ENCODE results near the gene SPTLC2. TPM values are rescaled to one million over a fixed set of nuclear protein-coding genes. Genes with fewer than 3 reads are reported as not detected.

The SPTLC2 gene
- total and polyA plus RNA-seq, 2 donors (not counting 1 experiment from before 2014, with no cell fraction given): 22.8 to 25.9 TPM

- TF ChIP-seq CTCF (conservative IDR thresholded peaks at IDR 0.05 in 1 of 2, IDR thresholded peaks at IDR 0.05 in 1 of 2; ENCODE audit: low read depth in 1 of 2, low read length in 2 of 2): no peak
- TF ChIP-seq EZH2 (IDR thresholded peaks at IDR 0.05; ENCODE audit: low read length, missing control alignments): no peak
- no peaks in the 10 kb centered on the region for H3K79me2 ChIP-seq (ENCODE audit: control insufficient read depth, insufficient read depth, low read length)
- H2AFZ ChIP-seq (ENCODE audit: low read length): no peak overlapping the region
- H3K9ac ChIP-seq (ENCODE audit: insufficient read depth, low read length): no peak overlapping the region
- no peak for DNase-seq (ENCODE audit: low read depth in 2 of 2)
- no peaks in the 10 kb centered on the region for H4K20me1 ChIP-seq (ENCODE audit: control insufficient read depth, extremely low read depth, insufficient read depth, low read length)
- H3K36me3 ChIP-seq (ENCODE audit: control insufficient read depth, insufficient read depth, low read length): peaks cover 5% of the 10 kb centered on the region
- no peak overlapping the region for H3K4me2 ChIP-seq (ENCODE audit: extremely low read depth, insufficient read depth, low read length)
- no peaks in the 10 kb centered on the region for H3K9me3 ChIP-seq (ENCODE audit: control insufficient read depth, insufficient read depth, low read depth, low read length)
- no peaks in the 10 kb centered on the region for H3K27me3 ChIP-seq (ENCODE audit: control insufficient read depth, insufficient read depth, low read length)
- no peak overlapping the region for H3K4me3 ChIP-seq (replicated peaks in 1 of 4; ENCODE audit: control extremely low read depth in 1 of 4, insufficient read depth in 1 of 4, low read depth in 3 of 4, low read length in 4 of 4)
- H3K27ac ChIP-seq (ENCODE audit: insufficient read depth, low read length): no peak overlapping the region
- no peaks in the 10 kb centered on the region for H3K4me1 ChIP-seq (ENCODE audit: control insufficient read depth, extremely low read depth, insufficient read depth, low read length)
These were observed 61.4 kb downstream of the SPTLC2 start for GRCh38 chr14:77554816-77555599.

GRCh38 chr14:77554207-77554606 is 62.2 kb downstream of the SPTLC2 start:
- Histone ChIP-seq H3K9ac (ENCODE audit: insufficient read depth, low read length) (no peak overlapping the region), H3K79me2 (ENCODE audit: control insufficient read depth, insufficient read depth, low read length) (no peaks in the 10 kb centered on the region), H2AFZ (ENCODE audit: low read length) (no peak overlapping the region), H3K36me3 (ENCODE audit: control insufficient read depth, insufficient read depth, low read length) (peaks cover 5% of the 10 kb centered on the region), H3K27ac (ENCODE audit: insufficient read depth, low read length) (no peak overlapping the region), H3K9me3 (ENCODE audit: control insufficient read depth, insufficient read depth, low read depth, low read length) (no peaks in the 10 kb centered on the region), H3K4me2 (ENCODE audit: extremely low read depth, insufficient read depth, low read length) (no peak overlapping the region), H3K4me3 (replicated peaks in 1 of 4; ENCODE audit: control extremely low read depth in 1 of 4, insufficient read depth in 1 of 4, low read depth in 3 of 4, low read length in 4 of 4) (no peak overlapping the region), H3K27me3 (ENCODE audit: control insufficient read depth, insufficient read depth, low read length) (no peaks in the 10 kb centered on the region), H4K20me1 (ENCODE audit: control insufficient read depth, extremely low read depth, insufficient read depth, low read length) (no peaks in the 10 kb centered on the region), H3K4me1 (ENCODE audit: control insufficient read depth, extremely low read depth, insufficient read depth, low read length) (no peaks in the 10 kb centered on the region)
- DNase-seq (ENCODE audit: low read depth in 2 of 2): no peak
- TF ChIP-seq CTCF (conservative IDR thresholded peaks at IDR 0.05 in 1 of 2, IDR thresholded peaks at IDR 0.05 in 1 of 2; ENCODE audit: low read depth in 1 of 2, low read length in 2 of 2) (no peak), EZH2 (IDR thresholded peaks at IDR 0.05; ENCODE audit: low read length, missing control alignments) (no peak)

GRCh38 chr14:77549451-77549850 is 67.0 kb downstream of the SPTLC2 start:
- Histone ChIP-seq H3K9ac (ENCODE audit: insufficient read depth, low read length) (no peak overlapping the region), H3K27me3 (ENCODE audit: control insufficient read depth, insufficient read depth, low read length) (no peaks in the 10 kb centered on the region), H3K36me3 (ENCODE audit: control insufficient read depth, insufficient read depth, low read length) (peaks cover 4% of the 10 kb centered on the region), H3K27ac (ENCODE audit: insufficient read depth, low read length) (no peak overlapping the region), H3K4me3 (replicated peaks in 1 of 4; ENCODE audit: control extremely low read depth in 1 of 4, insufficient read depth in 1 of 4, low read depth in 3 of 4, low read length in 4 of 4) (no peak overlapping the region), H3K9me3 (ENCODE audit: control insufficient read depth, insufficient read depth, low read depth, low read length) (no peaks in the 10 kb centered on the region), H4K20me1 (ENCODE audit: control insufficient read depth, extremely low read depth, insufficient read depth, low read length) (no peaks in the 10 kb centered on the region), H2AFZ (ENCODE audit: low read length) (no peak overlapping the region), H3K79me2 (ENCODE audit: control insufficient read depth, insufficient read depth, low read length) (no peaks in the 10 kb centered on the region), H3K4me2 (ENCODE audit: extremely low read depth, insufficient read depth, low read length) (no peak overlapping the region), H3K4me1 (ENCODE audit: control insufficient read depth, extremely low read depth, insufficient read depth, low read length) (no peaks in the 10 kb centered on the region)
- no peak for DNase-seq (ENCODE audit: low read depth in 2 of 2)
- TF ChIP-seq EZH2 (IDR thresholded peaks at IDR 0.05; ENCODE audit: low read length, missing control alignments) (no peak), CTCF (conservative IDR thresholded peaks at IDR 0.05 in 1 of 2, IDR thresholded peaks at IDR 0.05 in 1 of 2; ENCODE audit: low read depth in 1 of 2, low read length in 2 of 2) (no peak)

Measured in fibroblast of lung (primary cell).